ENCODE results near the gene PRR7.

DNA sequence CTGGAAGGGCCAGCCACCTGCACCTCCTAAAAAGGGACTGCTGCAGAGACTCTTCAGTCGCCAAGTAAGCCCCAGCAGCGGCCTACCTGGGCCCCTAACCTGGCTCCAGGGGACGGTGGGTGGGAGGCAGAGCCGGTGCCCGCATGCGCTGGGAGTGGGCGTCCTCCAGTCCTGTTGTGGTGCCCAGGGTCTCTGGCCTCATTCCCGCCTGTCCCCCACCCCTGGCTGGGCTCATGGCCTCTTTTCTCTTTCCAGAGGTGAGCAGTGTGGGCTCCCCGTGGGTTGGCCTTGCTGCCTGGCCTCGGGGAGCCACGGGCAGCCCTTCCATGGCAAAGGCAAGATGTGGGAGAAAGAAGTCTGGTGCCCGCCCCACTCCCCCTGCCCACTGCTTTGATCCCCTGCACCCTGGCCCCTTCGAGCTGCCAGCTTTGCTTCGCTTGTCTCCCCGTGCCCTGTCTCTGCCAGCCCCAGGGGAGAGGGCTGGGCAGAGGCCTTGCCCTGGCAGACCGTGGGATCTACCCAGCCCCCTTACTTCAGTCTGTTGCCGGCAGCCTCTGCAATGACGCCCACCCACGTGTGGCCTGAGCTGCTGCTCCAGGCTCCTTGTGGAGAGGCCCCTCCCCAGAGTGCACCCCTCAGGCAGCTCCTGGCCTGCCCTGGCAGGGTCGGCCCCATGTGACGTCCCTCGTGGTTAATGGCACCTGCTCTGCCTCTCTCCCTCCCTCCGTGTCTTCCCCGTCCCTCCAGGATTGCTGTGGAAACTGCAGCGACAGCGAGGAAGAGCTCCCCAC is 5.4 kb upstream of the PRR7 start:
- TF ChIP-seq MAX (IDR thresholded peaks at IDR 0.05) = no peak
- TF ChIP-seq TEAD4 (IDR thresholded peaks at IDR 0.05) = no peak
- TF ChIP-seq, protein P1, sequence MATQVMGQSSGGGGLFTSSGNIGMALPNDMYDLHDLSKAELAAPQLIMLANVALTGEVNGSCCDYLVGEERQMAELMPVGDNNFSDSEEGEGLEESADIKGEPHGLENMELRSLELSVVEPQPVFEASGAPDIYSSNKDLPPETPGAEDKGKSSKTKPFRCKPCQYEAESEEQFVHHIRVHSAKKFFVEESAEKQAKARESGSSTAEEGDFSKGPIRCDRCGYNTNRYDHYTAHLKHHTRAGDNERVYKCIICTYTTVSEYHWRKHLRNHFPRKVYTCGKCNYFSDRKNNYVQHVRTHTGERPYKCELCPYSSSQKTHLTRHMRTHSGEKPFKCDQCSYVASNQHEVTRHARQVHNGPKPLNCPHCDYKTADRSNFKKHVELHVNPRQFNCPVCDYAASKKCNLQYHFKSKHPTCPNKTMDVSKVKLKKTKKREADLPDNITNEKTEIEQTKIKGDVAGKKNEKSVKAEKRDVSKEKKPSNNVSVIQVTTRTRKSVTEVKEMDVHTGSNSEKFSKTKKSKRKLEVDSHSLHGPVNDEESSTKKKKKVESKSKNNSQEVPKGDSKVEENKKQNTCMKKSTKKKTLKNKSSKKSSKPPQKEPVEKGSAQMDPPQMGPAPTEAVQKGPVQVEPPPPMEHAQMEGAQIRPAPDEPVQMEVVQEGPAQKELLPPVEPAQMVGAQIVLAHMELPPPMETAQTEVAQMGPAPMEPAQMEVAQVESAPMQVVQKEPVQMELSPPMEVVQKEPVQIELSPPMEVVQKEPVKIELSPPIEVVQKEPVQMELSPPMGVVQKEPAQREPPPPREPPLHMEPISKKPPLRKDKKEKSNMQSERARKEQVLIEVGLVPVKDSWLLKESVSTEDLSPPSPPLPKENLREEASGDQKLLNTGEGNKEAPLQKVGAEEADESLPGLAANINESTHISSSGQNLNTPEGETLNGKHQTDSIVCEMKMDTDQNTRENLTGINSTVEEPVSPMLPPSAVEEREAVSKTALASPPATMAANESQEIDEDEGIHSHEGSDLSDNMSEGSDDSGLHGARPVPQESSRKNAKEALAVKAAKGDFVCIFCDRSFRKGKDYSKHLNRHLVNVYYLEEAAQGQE (IDR thresholded peaks at IDR 0.05; ENCODE audit: low read depth) = no peak
- no peak for TF ChIP-seq EGR1 (IDR thresholded peaks at IDR 0.05)
- no peak for TF ChIP-seq NFIC (IDR thresholded peaks at IDR 0.05)
- TF ChIP-seq TCF12 (IDR thresholded peaks at IDR 0.05; ENCODE audit: low read depth) = no peak
- no peak for TF ChIP-seq EP300 (IDR thresholded peaks at IDR 0.05; ENCODE audit: borderline replicate concordance)
- no peak for TF ChIP-seq RAD21 (IDR thresholded peaks at IDR 0.05; ENCODE audit: low read depth)
- no peak for TF ChIP-seq YY1 (IDR thresholded peaks at IDR 0.05; ENCODE audit: low read depth)
- no peak for TF ChIP-seq FOXM1 (IDR thresholded peaks at IDR 0.05; ENCODE audit: borderline replicate concordance, low read depth)
- TF ChIP-seq CREB1 (IDR thresholded peaks at IDR 0.05; ENCODE audit: low read depth) = no peak
- TF ChIP-seq CEBPB (IDR thresholded peaks at IDR 0.05) = no peak

Data from Ishikawa (cell line).